SK-N-DZ (cell line): ENCODE measurements around the gene TDRD12.
"Not testable (repeated sequence)": the region's sequence is repeated elsewhere in the genome, so short reads cannot be mapped to it uniquely, and the experiment has no call there.

Source experiments
- DNase-seq: peaks from one replicate; pipeline ENCODE4 v3.0.0-alpha.2; 2015; ENCODE audit warnings: low spot score
- small RNA-seq, 2 experiments: library from RNA; depleted of rRNA; stranded (forward); fragments of <200 nt; gene quantifications; one replicate each; pipeline ENCODE3, GENCODE V24; 2014

Gene TDRD12

DNA sequence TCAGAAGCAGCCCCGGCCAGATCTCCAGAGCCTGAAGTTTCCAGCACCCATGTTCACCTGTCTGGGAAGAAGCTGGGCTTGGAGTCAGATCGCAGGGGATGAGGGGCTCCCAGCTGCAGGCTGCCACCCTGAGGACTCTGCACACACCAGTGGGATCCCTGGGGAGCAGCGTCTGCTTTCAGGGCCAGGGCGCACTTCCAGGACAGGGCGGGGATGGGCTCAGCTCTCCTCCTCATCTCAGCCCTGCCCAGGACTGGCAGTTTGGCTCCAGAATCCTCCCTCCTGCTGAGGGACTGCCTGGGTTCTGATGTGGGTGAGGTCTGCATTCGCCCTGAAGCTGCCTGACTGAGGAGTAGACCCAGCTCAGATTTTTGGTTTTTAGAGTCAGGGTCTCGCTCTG, 146.5 kb downstream of the TDRD12 start:
- DNase-seq = no peak

DNA sequence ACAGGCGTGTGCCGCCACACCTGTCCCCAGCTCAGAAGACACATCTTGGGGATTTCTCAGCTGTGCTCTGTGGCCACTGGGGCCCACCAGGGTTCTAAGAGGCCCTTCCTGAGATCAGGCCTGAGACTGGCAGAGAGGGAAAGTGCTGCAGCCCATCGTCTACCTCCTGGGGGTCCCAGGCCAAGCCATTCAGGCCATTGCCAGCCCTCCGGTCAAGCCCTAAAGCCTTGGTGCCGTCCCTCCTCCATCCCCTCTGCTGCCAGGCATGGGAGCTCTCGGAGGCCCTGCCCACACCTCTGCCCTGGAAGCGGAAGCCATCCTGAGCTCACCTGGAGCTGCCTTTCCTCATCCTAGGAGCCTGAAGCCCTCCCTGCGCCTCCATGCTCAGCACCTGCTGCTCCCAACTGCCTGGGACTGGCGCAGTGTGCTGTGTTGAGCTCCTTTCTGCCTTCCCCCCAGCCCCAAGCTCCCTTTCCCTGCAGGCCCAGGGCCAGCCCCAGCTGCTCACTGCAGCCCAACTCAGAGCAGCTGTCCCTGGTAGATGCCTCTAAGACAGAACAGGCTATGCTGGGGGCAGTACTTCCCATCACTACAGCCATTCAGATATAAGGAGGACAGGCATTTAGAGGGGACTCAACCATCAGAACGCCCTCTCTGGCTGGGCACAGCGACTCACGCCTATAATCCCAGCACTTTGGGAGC, 147.1 kb downstream of the TDRD12 start:
- peak; percentile 12 for DNase-seq

DNA sequence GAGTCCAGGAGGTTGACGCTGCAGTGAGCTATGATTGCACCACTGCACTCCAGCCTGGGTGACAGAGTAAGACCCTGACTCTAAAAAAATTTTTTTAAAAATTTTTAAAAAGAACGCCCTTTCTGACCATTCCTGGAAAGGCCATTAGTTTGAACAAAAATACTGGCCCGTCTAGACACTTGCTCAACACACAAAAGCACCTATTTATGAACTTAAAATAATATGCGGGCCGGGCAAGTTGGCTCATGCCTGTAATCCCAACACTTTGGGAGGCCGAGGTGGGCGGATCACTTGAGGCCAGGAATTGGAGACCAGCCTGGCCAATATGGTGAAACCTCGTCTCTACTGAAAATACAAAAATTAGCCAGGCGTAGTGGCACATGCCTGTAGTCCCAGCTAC, 147.9 kb downstream of the TDRD12 start:
- DNase-seq = not testable (repeated sequence)

DNA sequence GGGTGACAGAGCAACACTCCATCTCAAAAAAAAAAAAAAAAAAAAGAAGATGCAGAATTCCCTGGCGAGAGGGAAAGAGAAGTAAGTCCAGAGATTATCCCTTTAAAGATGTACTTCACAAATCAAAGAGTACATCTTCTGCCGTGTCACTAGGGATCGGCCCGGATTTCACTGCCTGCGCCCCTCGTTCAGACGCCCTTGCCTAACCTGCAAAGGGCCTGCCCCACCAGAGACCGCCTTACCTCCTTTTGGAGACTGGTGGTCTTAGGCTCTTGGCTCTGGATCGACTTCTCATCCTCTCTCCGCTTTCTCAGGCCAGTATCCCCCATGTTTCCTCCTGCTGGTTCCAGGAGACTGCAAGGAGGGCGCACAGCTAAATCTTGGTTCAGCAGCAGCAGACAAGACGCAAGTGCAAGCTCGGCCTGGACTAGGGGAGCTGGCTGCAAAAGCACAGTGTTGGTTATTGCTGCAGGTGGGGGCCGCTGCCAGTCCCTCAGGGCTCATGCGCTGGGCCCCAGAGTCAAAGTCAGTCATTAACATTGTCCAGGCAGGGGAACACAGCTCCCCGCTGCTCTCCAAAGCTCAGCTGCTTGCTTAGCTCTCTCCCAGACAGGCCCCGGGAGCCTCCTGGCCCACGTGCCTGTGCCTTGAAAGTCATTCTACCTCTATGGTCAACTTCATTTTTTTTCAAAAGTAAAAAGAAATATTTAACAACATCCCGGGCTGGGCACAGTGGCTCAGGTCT, 148.8 kb downstream of the TDRD12 start:
- no peak for DNase-seq

DNA sequence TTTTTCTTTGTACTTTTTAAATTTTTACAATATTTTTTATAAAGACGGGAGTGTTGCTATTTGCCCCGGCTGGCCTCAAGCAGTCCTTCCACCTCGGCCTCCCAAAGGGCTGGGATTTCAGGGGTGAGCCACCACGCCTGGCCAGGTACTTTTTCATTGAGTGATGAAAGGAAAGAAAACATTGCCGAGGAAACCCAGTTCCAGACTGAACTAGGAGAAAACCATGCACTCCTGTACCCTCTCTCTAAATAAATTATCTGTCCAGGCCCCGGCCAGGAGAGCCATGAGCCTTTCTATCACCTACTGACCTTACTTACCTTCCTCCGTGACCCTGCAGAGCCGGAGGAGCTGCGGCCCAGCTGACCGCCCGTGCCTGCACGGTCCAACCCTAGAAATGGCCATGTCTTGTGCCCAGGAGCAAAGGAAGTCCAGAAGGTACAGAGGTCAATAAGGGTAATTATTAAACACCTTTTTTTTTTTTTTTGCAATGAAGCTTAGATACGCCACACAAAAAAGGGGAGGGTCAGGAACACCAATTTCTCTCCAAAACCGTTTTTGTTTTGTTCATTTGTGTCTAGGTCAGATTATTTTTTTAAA, 149.9 kb downstream of the TDRD12 start, which contains the start of gene SLC7A9:
TSS of gene SLC7A9 (minus strand) at position 399 of the 597 bp plus-strand sequence. CDS start 1,233 bp downstream, outside the sequence.
- no peak for DNase-seq

DNA sequence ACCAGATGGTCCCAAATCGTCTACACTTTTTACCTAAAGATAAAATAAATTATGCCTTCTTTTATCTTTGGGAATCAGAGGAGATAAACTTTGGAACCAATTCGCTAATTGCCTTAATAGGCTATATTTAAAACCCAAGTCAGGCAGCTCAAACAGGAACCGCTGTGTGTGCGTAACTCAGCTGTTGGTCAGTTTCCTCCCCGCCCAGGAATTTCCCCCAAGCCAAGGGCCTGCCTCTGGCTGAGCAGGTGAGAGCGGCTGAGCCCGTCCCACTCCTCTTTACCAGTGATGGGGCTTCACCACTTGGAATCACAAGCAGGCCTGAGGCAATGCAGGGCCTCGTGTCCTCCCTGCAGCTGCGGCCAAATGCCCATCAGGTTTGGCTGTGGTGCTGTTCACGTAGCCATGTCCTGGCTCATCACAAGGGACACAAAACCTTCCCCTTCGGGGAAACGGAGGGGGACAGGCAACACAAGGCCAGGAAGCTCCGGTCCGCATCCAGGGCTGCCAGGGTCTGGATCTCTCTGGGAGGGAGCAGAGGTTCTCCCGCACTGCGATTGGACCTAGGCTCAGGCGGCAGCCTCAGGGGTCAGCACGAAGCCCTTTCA, 150.5 kb downstream of the TDRD12 start:
- no peak for DNase-seq

DNA sequence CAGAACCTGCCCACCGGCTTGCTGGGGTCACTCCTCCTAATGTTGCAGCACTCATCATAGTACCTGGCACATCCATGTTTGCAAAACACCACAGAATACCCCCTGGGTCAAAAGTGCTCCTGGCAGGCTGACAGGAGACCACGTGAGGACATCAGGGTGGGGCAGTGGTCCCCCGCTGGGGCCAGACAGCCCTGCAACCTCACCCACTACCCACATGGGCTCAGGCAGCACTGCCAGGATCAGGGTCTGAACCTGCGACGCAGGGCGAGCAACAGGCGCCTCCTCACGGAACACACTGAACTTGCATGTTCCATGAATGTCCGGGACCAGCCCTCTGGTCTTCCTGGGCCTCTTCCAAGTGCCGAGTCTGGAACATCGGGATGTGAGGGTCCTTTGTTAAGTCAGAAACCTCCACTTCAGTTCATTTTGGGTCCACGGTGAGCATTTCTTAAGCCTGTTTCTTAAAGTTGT, 151.4 kb downstream of the TDRD12 start:
- no peak for DNase-seq

DNA sequence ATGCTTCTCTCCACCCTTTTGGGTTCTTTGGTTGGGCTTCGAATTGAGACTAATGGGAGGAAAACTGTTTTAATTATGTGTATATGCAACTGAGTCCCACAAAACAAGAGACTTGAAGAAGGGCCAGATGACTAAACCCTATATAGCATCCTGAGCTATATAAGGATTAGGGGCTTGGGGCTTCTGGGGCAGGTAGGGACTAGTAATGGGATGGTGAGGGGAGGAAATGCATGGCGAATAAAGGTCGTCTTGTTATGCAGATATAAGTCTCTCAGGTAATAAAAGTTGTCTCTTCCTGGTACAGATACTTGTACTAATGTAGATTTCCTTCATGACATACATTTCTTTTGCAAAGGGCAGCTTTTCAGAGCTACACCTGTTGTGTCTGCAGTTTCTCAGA, 152.8 kb downstream of the TDRD12 start:
- no peak for DNase-seq

DNA sequence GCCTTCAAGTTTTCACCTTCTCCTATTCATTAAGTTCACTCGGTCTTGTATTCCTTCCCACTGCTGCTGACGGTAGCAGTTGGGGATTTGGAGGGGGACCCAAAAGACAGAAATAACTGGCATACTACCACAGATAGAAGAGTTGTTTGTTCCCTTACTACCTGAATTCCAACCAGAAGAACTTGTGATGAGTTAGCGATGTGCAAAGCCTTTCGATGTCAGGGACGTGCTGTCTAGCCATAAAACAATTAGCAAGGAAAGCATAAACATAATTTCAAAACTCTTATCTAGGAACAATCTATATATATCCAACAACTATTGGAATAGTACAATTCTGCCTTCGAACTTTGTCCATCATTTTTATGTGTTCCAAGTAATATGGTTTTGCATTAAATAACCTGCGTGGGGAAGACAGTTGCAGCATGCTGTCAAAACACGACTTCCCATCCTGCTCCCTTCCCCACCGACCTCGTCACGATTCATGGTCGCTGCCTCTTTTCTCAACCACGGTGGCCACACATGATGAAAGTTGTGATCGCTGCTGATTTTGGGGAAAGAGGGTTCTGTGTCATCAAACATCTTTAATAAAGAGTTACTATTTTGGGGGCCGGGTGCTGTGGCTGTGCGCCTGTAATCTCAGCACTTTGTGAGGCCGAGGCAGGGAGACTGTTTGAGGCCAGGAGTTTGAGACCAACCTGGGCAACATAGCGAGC, 153.8 kb downstream of the TDRD12 start:
- no peak for DNase-seq

DNA sequence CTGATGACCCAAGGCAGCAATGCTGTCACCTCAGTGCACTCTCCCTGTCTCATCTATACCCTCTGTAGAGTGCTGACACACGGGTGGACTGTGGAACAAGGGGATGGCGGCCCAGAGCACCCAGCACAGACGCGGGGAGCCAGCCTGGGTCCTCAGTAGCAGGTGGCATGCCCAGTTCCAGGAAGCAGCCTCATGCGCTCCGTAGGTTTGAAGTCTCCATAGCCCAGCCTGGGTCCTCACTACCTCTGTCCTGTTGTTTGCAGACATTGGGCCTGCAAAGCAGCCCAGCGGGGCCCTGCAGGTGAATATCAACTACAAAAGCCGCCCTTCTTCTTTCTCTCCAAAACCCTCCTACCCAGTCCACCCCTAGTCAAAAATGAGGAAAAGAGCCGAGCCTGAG, 155.0 kb downstream of the TDRD12 start:
- DNase-seq = no peak

DNA sequence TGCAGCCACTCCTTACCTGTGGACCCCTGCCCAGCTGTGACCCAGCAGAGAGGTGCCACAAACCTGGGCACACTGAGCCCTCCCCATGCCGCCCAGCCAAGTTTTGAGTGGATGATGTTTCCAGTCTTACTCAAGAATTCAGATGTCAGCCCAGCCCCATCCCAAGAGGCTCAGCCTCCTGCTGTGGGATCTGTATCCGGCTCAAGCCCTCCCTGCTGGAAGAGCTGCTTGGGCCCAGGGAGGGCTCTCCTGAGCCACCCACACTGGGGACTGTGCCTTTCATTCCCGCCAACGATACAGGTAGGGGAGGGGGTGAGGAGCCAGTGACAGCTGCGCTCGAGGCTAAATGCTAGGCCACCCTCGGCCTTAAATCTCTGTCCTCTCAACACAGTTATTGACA, 155.9 kb downstream of the TDRD12 start:
- DNase-seq = no peak

DNA sequence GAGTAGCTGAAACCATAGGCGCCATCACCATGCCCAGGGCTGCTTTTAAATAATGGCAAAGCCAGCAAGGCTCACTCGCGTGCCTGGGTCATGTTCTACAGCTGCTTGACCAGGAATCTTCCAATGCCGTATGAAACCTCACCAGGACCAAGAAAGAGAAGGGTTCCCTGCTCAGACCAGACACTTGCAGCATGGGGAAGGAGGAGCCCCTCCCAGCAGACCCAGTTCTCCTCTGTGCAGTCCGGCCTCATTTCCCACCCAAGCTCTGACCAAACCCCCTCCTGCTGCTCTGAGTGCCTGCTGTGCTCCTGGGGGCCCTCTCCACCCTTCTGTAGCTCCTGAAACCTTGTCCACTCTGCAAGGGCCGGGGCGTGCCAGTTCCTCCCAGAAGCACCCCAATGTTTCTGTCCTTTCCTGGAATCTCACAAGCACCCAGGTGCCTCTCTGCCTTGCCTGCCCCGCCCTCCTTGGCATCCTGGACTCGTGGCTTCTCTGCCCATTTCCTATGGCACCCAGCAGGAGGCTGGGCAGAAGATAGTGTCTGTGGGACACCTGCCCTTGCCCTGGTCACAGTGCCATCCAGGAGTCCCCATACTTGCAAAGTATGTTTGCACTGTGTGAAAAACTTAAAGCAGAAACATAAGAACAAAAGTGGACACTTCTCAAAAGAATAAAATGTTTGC, 156.8 kb downstream of the TDRD12 start:
- no peak for DNase-seq

DNA sequence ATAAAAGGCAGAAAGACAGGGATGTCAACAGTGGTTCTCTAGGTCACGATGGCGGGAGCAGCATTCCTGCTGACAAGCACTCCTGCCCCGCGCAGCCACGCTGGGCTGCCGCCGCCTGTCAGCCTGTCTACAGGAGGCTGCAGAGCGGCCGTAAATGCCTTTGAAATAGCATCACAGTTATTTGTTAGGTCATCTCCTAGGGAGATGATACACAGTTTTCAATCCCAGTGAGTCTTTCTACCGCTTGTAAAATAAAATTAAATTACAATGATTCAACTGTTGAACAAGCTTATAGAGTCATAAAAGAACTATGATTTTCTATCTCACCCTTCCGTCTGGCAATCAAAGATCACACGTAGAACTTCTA, 157.3 kb downstream of the TDRD12 start:
- no peak for DNase-seq

Small RNAs within 50 kb of the gene (small RNA-seq; reads per million reads assigned to genes)
- 0.03 to 0.31 reads per million in 2 experiments for gene RN7SKP22
